GM18505 (cell line): Measurements from ENCODE around the gene RIMBP2.
"Not testable (repeated sequence)": the region's sequence is repeated elsewhere in the genome, so short reads cannot be mapped to it uniquely, and the experiment has no call there.

Experiments used
- ATAC-seq: cut with Tn5 transposase; IDR thresholded peaks from one replicate; pipeline ENCODE4 v1.9.1; 2021; ENCODE audit not compliant: unreplicated experiment
- POLR2A ChIP-seq: IDR thresholded peaks from 4 replicates; pipeline ENCODE4 v1.6.1; 2011; ENCODE audit warnings: borderline replicate concordance; ENCODE audit not compliant: insufficient read depth, insufficient read length; ENCODE audit errors: extremely low read depth

The RIMBP2 gene

GRCh38 chr12:130658145-130658911 is 57.8 kb downstream of the RIMBP2 start:
- no peak for TF ChIP-seq POLR2A
- no peak for ATAC-seq

- no peak for TF ChIP-seq POLR2A
- no peak for ATAC-seq
Measured at GRCh38 chr12:130656411-130656810, 59.7 kb downstream of the RIMBP2 start.

DNA sequence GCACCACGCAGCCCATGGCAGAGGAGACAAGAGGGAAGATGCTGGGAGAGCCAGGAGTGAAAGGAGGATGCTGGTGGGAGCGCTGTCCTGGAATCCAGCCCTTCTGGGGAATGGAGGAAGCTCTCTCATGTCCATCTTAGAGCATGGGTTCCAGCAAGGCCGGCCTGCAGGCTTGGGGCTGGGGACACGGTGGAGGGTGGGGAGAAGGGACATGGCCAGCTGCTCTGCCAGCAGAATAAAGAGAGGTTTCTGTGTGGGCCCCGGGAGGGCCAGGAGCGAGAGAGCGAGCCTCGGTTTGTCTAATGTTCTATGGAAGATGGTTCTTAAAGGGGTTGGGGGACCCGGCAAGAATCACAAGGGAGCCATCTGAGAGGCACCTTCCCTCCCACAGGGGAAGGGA is 60.2 kb downstream of the RIMBP2 start:
- no peak for ATAC-seq
- TF ChIP-seq POLR2A: no peak

GRCh38 chr12:130655010-130655409 is 61.1 kb downstream of the RIMBP2 start:
- no peak for ATAC-seq
- TF ChIP-seq POLR2A: no peak

DNA sequence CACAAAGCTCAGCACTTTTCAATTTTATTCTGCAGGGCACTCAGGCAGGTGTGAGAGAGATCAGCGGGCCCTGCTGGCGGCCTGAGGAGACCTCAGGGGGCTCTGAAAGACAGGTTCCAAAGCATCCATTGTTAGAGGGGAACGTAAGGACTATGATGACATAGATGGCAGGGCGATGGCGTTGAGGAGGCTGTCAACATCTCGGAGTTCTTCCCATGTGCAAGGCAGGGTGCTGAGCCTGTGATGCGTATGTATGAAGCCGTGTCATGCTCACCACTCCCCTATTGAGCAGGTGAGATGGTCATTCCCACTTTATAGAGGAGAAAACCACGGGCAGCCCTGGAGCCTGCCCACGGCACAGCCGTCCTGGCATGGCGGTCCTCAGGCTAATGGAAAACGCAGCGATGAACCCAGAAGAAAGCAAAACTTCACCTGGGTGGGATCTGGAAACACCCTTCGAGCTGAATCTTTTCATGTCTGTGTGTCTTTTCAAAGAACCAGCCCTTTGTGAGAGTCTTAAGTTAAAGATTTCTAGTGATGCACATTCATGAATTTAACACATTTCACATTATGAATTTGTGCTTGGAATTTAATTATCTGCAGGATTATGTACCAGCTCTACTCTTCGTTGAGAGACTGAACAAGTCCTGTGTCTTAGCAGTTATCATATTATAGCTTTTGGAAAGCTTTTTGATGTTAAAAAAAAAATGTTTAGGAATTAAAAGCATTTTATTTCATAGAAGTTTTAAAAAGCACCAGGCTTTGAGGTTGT is 64.7 kb downstream of the RIMBP2 start:
- no peak for ATAC-seq
- no peak for TF ChIP-seq POLR2A

DNA sequence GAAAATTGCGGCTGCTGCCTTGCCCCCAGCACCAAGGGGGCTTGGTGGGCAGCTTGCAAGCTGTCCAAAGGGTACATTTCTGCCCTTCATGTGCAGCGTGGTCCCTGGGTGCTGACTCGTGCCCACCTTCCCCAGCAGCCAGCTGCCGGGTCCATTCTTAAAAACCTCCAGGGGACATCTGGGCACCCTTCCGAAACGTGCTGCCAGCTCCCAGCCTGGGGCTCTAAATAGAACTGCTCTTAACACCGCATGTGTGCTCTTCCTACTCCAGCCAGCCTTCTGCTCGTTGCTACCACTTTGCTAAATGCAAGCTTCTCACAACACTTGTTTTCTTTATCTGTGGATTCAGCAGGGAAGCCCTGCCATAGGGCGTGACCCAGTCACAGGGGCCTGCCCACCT is 66.0 kb downstream of the RIMBP2 start:
- no peak for ATAC-seq
- no peak for TF ChIP-seq POLR2A

DNA sequence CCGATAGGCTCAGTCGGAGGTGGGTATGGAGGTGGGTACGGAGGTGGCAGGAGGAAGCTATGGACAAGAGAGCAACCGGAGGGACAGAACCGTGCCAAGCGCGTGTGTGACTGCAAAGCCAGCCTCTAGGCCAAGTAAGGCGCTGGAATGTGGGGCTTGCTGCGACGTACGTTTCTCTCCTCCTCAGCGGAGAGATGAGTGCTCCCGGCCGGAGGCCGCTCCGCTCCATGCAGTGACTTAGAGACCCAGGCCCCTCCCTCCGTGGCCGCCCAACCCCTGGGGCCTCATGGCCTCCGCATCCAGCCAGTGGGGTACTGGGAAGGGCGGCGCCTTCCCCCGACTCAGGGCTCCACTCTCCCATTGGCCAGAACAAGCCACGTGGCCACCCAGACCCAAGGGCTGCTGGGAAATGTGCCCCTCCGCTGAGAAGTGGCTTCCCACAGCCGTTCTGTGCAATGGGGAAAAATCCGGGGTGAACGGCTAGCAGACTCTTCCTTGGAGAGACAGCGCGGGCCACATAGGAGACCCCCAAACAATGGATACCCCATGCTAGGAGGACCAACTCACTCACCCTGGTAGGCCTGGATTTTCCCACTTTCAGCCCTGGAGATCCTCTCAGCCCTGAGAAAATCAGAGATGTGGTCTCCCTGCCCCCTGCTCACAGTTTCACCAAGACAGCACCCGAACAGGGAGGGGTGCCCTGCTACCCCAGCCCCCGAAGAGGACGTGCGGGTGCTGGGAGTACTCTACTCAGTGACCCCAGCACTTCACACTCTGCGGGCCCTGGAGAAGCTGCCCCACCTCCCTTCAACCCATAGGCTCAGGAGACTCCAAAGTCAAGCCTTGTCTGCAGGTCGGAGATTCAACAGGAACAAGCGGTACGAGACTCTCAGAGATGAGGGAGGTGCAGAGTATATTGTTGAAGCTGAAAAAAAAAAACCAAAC is 66.7 kb downstream of the RIMBP2 start:
- no peak for TF ChIP-seq POLR2A
- no peak for ATAC-seq

DNA sequence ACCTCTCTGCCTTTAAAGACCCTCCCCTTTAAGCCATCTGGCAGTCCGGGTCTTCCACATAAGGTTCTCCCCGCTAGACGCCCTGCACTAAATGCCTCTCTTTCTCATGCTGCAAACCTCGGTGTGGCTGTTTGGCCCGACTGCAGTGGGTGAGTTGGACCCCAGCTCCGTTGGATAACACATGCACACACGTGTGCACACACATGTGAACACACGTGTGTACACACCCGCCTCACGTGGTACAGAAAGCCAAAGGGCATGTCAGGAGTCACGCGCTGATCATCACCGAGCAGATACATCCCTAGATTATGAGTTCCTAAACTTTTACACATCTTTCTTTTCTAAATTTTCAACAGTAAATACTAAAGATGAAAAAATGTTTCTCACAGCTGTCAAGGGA is 68.3 kb downstream of the RIMBP2 start:
- TF ChIP-seq POLR2A: no peak
- no peak for ATAC-seq

GRCh38 chr12:130646716-130647370 is 69.3 kb downstream of the RIMBP2 start:
- no peak for ATAC-seq
- no peak for TF ChIP-seq POLR2A

GRCh38 chr12:130646191-130646590 is 69.9 kb downstream of the RIMBP2 start:
- ATAC-seq: not testable (repeated sequence)

DNA sequence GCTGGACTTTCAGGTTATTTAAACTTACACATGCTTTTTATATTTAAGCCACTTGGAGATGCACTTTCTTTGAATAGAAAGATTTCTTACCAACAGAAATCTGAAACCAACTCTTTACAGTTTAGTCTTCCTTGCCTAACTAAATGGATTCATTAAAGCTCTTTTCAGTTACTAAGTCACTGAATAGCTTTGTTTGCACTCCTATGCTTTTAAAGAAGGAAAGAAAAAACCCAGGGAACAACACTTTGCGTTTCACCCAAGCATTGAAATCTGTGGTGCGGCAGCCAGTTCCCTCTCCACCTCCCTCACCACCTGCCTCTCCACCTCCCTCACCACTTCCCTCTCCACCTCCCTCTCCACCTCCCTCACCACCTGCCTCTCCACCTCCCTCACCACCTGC is 70.3 kb downstream of the RIMBP2 start:
- ATAC-seq: no peak
- no peak for TF ChIP-seq POLR2A

GRCh38 chr12:130644566-130644965 is 71.5 kb downstream of the RIMBP2 start:
- ATAC-seq: no peak
- no peak for TF ChIP-seq POLR2A

DNA sequence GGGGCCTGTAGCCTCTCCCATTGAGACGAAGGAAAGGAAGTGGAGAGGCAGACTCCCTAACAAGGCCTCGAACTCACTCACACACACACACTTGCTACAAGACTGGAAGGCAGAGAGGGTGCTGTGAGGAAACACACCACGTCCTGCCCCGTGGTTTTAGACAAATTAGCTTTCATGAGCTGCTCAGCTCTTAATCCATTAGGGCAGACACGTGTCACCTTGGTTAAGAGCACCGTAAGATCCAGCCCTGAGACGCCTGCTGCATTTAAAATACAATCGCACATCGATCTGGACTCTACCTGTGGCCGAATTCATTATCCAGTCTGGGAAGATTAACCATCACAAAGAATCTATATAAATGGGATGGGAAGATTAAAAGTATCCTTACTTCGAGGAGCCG is 72.0 kb downstream of the RIMBP2 start:
- no peak for ATAC-seq
- no peak for TF ChIP-seq POLR2A
